Smooth muscle cell (in vitro differentiated cells): Measurements from ENCODE around the gene RPL21. TPM values are rescaled to one million over a fixed set of nuclear protein-coding genes. Genes with fewer than 3 reads are reported as not detected.

Experiments
- DNase-seq: peaks from one replicate; lab custom pipeline; 2025; ENCODE audit not compliant: unreplicated experiment; lab: John Stamatoyannopoulos, UW
- H2AFZ ChIP-seq: fragments of 200-600 bp; sonication (generic); 2 replicates; pipeline ENCODE4 v1.6.0; 2016; ENCODE audit warnings: antibody characterized with exemption, low read depth, mild to moderate bottlenecking
- H3F3A ChIP-seq: fragments of 200-600 bp; sonication (generic); 2 replicates; pipeline ENCODE4 v1.6.0; 2017; ENCODE audit warnings: antibody characterized with exemption, low read depth
- H3K27ac ChIP-seq: fragments of 200-600 bp; sonication (generic); 2 replicates; pipeline ENCODE4 v1.5.1; 2016; ENCODE audit warnings: low read depth, mild to moderate bottlenecking
- H3K27me3 ChIP-seq: fragments of 200-600 bp; sonication (generic); 2 replicates; pipeline ENCODE4 v1.6.1; 2016; ENCODE audit warnings: low read depth, mild to moderate bottlenecking
- H3K36me3 ChIP-seq: fragments of 200-600 bp; sonication (generic); 2 replicates; pipeline ENCODE4 v1.5.1; 2016; ENCODE audit warnings: low read depth
- H3K4me1 ChIP-seq: fragments of 200-600 bp; sonication (generic); 2 replicates; pipeline ENCODE4 v1.5.1; 2016; ENCODE audit warnings: low read depth
- H3K4me2 ChIP-seq: fragments of 200-600 bp; sonication (generic); 2 replicates; pipeline ENCODE4 v1.6.0; 2016; ENCODE audit warnings: mild to moderate bottlenecking
- H3K4me3 ChIP-seq: fragments of 200-600 bp; sonication (generic); 2 replicates; pipeline ENCODE4 v1.5.1; 2016; ENCODE audit warnings: mild to moderate bottlenecking
- H3K79me2 ChIP-seq: fragments of 200-600 bp; sonication (generic); 2 replicates; pipeline ENCODE4 v1.6.0; 2016; ENCODE audit warnings: low read depth, mild to moderate bottlenecking
- H3K9ac ChIP-seq: fragments of 200-600 bp; sonication (generic); 2 replicates; pipeline ENCODE4 v1.6.0; 2016; ENCODE audit warnings: low read depth
- H3K9me3 ChIP-seq: fragments of 200-600 bp; sonication (generic); replicated peaks from 2 replicates; pipeline ENCODE4 v1.5.1; 2016; ENCODE audit warnings: low read depth
- H4K20me1 ChIP-seq: fragments of 200-600 bp; sonication (generic); 2 replicates; pipeline ENCODE4 v1.6.0; 2016; ENCODE audit warnings: low read depth
- WGBS: methylation state at CpG from one replicate; pipeline ENCODE4 v1.1.7; 2016; ENCODE audit warnings: low lambda C conversion rate; 5-methylcytosine and 5-hydroxymethylcytosine counted together
- polyA plus RNA-seq: library from polyadenylated mRNA; unstranded; fragments of >200 nt; fragmentation: Nextera tagmentation; extraction: Ambion mirVana; gene quantifications from 2 replicates; pipeline ENCODE4 v1.2.1, GENCODE V29; 2016
- total RNA-seq: library from RNA; depleted of rRNA; stranded (reverse); fragments of >200 nt; gene quantifications from 2 replicates; pipeline ENCODE4 v1.2.3, GENCODE V29; 2014
- TF ChIP-seq, protein P1 (sequence below): fragments of 200-600 bp; sonication (generic); IDR thresholded peaks from 2 replicates; pipeline ENCODE4 v1.5.1; 2017; ENCODE audit warnings: borderline replicate concordance, mild to moderate bottlenecking, antibody characterized with exemption; ENCODE audit not compliant: insufficient read depth, poor library complexity, severe bottlenecking

Gene RPL21
- total and polyA plus RNA-seq, 2 experiments from 2014 or later, result 361 to 1,191 TPM

DNA sequence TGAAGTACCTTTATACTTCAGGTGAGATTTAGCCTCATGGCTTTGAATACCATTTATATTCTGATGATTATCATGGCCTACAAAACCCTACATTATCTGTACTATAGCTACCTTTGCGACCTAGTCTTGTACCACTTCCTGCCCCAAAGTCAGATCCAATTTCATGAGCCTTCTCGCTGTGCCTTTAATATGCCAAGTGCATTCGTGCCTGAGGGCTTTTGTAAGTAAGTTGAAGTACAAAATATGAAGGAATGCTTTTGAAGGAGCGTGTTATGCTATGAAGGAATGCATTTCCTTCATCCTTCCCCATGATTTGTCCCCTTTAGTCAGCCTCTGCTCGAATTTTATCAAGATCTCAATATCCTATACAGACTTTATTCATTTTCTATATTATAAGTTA lies 10.0 kb downstream of the RPL21 start:
- Histone ChIP-seq H3K4me2 (no peak overlapping the region), H3F3A (peaks cover 27% of the 10 kb centered on the region), H3K27me3 (no peaks in the 10 kb centered on the region), H4K20me1 (peaks cover 57% of the 10 kb centered on the region), H3K9ac (no peak overlapping the region), H3K4me3 (no peak overlapping the region), H3K9me3 (no peaks in the 10 kb centered on the region), H3K79me2 (peaks cover 5% of the 10 kb centered on the region), H3K4me1 (no peaks in the 10 kb centered on the region), H3K36me3 (peaks cover 6% of the 10 kb centered on the region), H3K27ac (peak overlapping the region; percentile 11), H2AFZ (no peak overlapping the region)
- TF ChIP-seq, protein P1, sequence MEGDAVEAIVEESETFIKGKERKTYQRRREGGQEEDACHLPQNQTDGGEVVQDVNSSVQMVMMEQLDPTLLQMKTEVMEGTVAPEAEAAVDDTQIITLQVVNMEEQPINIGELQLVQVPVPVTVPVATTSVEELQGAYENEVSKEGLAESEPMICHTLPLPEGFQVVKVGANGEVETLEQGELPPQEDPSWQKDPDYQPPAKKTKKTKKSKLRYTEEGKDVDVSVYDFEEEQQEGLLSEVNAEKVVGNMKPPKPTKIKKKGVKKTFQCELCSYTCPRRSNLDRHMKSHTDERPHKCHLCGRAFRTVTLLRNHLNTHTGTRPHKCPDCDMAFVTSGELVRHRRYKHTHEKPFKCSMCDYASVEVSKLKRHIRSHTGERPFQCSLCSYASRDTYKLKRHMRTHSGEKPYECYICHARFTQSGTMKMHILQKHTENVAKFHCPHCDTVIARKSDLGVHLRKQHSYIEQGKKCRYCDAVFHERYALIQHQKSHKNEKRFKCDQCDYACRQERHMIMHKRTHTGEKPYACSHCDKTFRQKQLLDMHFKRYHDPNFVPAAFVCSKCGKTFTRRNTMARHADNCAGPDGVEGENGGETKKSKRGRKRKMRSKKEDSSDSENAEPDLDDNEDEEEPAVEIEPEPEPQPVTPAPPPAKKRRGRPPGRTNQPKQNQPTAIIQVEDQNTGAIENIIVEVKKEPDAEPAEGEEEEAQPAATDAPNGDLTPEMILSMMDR, result no peak
- WGBS, result 78% methylated on average over 5 of the region's 5 CpGs
- DNase-seq, result no peak

DNA sequence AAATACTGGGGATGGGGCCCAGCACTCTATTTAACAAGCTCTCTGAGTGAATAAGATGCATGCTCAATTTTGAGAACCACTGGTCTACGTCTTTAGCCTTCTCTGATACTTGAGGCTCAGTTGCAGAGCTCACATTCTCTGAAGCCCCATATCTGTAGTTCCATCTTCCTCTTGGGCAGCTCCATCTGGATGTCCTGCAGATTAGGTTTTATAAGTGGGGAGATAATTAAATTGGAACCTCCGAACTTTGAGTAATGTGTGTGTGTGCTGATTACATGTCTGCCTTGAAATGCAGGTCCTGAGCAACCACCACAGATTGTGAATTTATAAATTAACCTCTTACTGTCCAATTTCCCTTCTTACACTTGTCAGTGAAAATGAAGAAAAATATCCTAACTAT lies 12.1 kb downstream of the RPL21 start:
- no peak overlapping the region for H3K4me2 ChIP-seq
- H3K9ac ChIP-seq, result peak overlapping the region; percentile 47
- no peak for DNase-seq
- H3K9me3 ChIP-seq, result no peaks in the 10 kb centered on the region
- H3K27ac ChIP-seq, result peak overlapping the region; percentile 85
- H3K79me2 ChIP-seq, result peaks cover 5% of the 10 kb centered on the region
- H3K4me3 ChIP-seq, result no peak overlapping the region
- H2AFZ ChIP-seq, result no peak overlapping the region
- no peaks in the 10 kb centered on the region for H3K27me3 ChIP-seq
- no peaks in the 10 kb centered on the region for H3K4me1 ChIP-seq
- H4K20me1 ChIP-seq, result peaks cover 36% of the 10 kb centered on the region
- H3K36me3 ChIP-seq, result no peaks in the 10 kb centered on the region
- H3F3A ChIP-seq, result peaks cover 20% of the 10 kb centered on the region
- 59% methylated on average over 2 of the region's 2 CpGs for WGBS
- TF ChIP-seq, protein P1, result no peak

DNA sequence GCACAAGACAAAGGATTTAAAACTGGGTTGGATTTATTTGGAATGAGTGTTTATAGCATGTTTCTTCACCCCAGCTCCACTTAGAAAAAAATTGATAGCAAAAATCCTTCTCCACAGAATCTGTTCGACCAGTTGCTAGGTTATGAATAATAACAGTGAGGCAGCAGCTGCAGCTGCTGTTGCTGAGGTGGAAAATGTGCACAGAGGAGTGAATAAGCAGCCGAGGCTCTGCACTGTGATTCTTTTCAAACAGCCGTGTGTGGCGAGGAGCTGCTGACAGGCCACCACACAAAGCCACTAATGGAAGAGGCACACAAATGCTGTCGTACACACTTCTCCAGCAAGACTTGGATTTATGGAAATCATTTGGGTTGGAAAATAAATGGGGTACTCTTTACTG lies 12.8 kb downstream of the RPL21 start:
- Histone ChIP-seq H4K20me1 (peaks cover 29% of the 10 kb centered on the region), H3K79me2 (no peaks in the 10 kb centered on the region), H3K36me3 (no peaks in the 10 kb centered on the region), H3K4me2 (no peak overlapping the region), H3F3A (peaks cover 13% of the 10 kb centered on the region), H3K4me3 (no peak overlapping the region), H3K27ac (peak overlapping the region; percentile 85), H3K9ac (peak overlapping the region; percentile 25), H3K4me1 (no peaks in the 10 kb centered on the region), H2AFZ (no peak overlapping the region), H3K9me3 (no peaks in the 10 kb centered on the region), H3K27me3 (no peaks in the 10 kb centered on the region)
- DNase-seq, result no peak
- TF ChIP-seq, protein P1, result no peak
- WGBS, result 41% methylated on average over 5 of the region's 5 CpGs

DNA sequence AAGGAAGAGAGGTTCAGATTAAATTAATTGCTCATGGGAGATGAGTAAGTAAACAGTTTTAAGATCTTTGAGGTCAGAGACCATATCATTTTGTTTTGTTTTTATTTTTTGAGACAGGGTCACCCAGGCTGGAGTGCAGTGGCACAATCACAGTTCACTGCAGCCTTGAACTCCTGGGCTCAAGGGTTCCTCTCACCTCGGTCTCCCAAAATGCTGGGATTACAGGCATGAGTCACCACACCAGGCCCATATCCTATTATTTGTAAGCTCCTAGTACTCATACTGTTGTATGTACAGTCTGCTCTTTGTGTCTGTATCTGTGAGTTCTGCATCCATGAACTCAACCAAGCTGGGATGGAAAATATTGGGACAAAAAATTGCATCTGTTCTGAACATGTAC lies 13.3 kb downstream of the RPL21 start:
- no peak overlapping the region for H3K4me2 ChIP-seq

More for the DNA sequence above, 13.3 kb downstream of the RPL21 start:
- WGBS, result 15% methylated on average over 1 of the region's 1 CpG
- TF ChIP-seq, protein P1, result no peak
- Histone ChIP-seq H3K4me3 (no peak overlapping the region), H3F3A (peaks cover 9% of the 10 kb centered on the region), H3K79me2 (no peaks in the 10 kb centered on the region), H3K9me3 (no peaks in the 10 kb centered on the region), H3K9ac (peak overlapping the region; percentile 25), H3K27ac (peak overlapping the region; percentile 85), H3K4me1 (no peaks in the 10 kb centered on the region), H4K20me1 (peaks cover 24% of the 10 kb centered on the region), H2AFZ (no peak overlapping the region), H3K36me3 (no peaks in the 10 kb centered on the region), H3K27me3 (no peaks in the 10 kb centered on the region)
- no peak for DNase-seq
